Right lung (tissue), 10 donors: ENCODE data around the gene SULT1E1. TPM values are rescaled to one million over a fixed set of nuclear protein-coding genes. Genes with fewer than 3 reads are reported as not detected.

ENCODE experiments used
- DNase-seq, 2 donors: peaks; one replicate each; pipeline ENCODE4 v3.0.0-alpha.2; 2013
- long read RNA-seq, 8 donors: transcript quantifications; one replicate each; lab custom pipeline, GENCODE V29; 2026
- polyA plus RNA-seq, 5 donors: library from polyadenylated mRNA; unstranded; fragments of 120-200 nt; gene quantifications; one replicate each; pipeline versions ENCODE4 v1.2.1 to v1.2.3, GENCODE V29; 2013; ENCODE audit warnings: inconsistent platforms in 1 of 5, low replicate concordance in 1 of 5; ENCODE audit not compliant: insufficient read length in 5 of 5, insufficient read depth in 1 of 5

The SULT1E1 gene
- polyA plus RNA-seq: 100 to 1,000 TPM; 131 to 423 (median 212) TPM
- long read RNA-seq, donor 1, transcript SULT1E1-201 (8 exons, 1,780 nt): major isoform, 36 of 58 reads
- long read RNA-seq, donor 1, partial matches to known transcripts: 18 of 58 reads
- long read RNA-seq, donor 1, other reads (novel, unspliced or antisense): 0 of 58 reads
- long read RNA-seq, donor 2, transcript SULT1E1-201 (8 exons, 1,780 nt): major isoform, 48 of 51 reads
- long read RNA-seq, donor 2, partial matches to known transcripts: 0 of 51 reads
- long read RNA-seq, donor 2, other reads (novel, unspliced or antisense): 0 of 51 reads
- long read RNA-seq, donor 3, transcript SULT1E1-201 (8 exons, 1,780 nt): major isoform, 17 of 36 reads
- long read RNA-seq, donor 3, partial matches to known transcripts: 17 of 36 reads
- long read RNA-seq, donor 3, other reads (novel, unspliced or antisense): 0 of 36 reads
- long read RNA-seq, donor 4, transcript SULT1E1-201 (8 exons, 1,780 nt): major isoform, 30 of 406 reads
- long read RNA-seq, donor 4, partial matches to known transcripts: 372 of 406 reads
- long read RNA-seq, donor 4, other reads (novel, unspliced or antisense): 0 of 406 reads
- long read RNA-seq, donor 5, transcript SULT1E1-201 (8 exons, 1,780 nt): major isoform, 72 of 131 reads
- long read RNA-seq, donor 5, transcript SULT1E1-202 (5 exons, 913 nt): minor isoform, 9 of 131 reads
- long read RNA-seq, donor 5, partial matches to known transcripts: 50 of 131 reads
- long read RNA-seq, donor 5, other reads (novel, unspliced or antisense): 0 of 131 reads
- long read RNA-seq, donor 6, transcript SULT1E1-202 (5 exons, 913 nt): minor isoform, 8 of 65 reads
- long read RNA-seq, donor 6, transcript SULT1E1-201 (8 exons, 1,780 nt): major isoform, 45 of 65 reads
- long read RNA-seq, donor 6, partial matches to known transcripts: 12 of 65 reads
- long read RNA-seq, donor 6, other reads (novel, unspliced or antisense): 0 of 65 reads
- long read RNA-seq, donor 7, transcript SULT1E1-201 (8 exons, 1,780 nt): major isoform, 5 of 7 reads
- long read RNA-seq, donor 7, partial matches to known transcripts: 0 of 7 reads
- long read RNA-seq, donor 7, other reads (novel, unspliced or antisense): 0 of 7 reads
- long read RNA-seq, donor 8, transcript SULT1E1-201 (8 exons, 1,780 nt): major isoform, 21 of 24 reads
- long read RNA-seq, donor 8, partial matches to known transcripts: 0 of 24 reads
- long read RNA-seq, donor 8, other reads (novel, unspliced or antisense): 0 of 24 reads

- peak in 1 of 2 donors; percentile 21 for DNase-seq
Measured at GRCh38 chr4:69860052-69860451, at the start of gene SULT1E1. TSS of gene SULT1E1 (minus strand) at chr4:69860145. CDS start at chr4:69857644, 2,501 bp downstream.

- no peak for DNase-seq
Measured at GRCh38 chr4:69909195-69909594, 49.2 kb upstream of the SULT1E1 start.

GRCh38 chr4:69907151-69907550 is 47.2 kb upstream of the SULT1E1 start:
- DNase-seq: no peak

DNA sequence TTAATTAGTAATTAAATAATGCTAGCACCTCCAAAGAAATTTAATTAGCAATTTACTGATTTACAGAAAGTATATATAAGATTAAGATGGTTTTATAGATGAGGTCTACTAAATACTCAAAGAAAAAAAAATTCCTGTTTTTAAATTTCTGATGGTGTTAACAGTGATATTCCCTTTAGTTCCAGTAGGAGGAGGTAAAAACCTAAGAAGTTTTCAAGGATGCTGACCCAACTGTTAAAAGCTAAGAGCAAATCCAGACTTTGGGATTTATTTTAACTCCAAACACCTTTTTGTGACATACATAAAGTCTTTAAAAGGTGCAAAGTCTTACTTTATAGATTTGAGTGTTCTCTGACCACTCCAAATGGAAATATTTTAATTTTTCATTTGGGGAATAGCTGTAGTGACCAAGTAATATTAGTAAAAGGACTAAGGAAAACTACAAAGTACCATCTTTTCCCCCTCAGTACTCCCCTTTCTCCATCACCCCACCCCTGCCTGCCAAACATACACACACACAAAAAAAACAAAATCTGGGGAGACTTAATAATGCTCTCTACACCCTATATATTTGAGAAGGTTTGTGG is 36.7 kb upstream of the SULT1E1 start:
- DNase-seq: peak in 1 of 2 donors; percentile 14

- DNase-seq: no peak
Measured at GRCh38 chr4:69894721-69895120, 34.8 kb upstream of the SULT1E1 start.

DNA sequence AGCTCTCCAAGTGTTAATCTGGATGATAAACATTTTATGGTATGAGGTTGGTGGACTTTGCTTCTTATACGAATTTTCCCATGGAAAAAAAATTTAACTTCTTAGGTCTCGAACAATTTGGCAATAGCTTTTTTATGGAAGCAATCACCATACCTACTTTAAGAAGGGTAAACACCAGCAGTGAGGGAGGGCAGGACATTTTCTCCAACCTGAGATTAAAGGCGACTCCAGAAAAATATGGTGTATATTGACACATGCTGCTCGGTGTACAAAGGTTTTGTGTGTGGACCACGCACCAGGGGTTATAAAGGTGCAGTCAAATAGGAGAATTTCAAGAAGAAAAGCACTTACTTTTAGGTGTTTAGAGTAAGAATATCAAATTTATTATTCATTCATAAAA is 34.2 kb upstream of the SULT1E1 start:
- no peak for DNase-seq

GRCh38 chr4:69888336-69888735 is 28.4 kb upstream of the SULT1E1 start:
- no peak for DNase-seq

DNA sequence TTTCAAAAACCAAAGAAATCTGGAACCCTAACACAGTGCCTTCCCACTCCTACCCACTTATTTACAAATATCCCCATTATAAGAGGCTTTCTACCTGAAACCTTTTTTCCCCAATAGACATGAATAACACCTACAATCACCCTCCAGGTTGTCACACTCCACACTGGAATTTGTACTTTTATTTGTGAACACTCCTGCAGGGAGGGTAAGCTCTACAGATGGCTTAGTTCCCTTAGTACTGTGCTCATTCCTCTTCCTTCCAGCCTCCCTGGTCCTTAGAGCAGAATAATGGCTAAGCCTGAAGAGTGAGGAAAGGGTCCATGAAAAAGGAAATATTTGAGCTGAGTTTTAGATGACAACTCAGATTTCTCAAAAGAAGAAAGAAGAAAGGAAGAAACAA is 22.2 kb upstream of the SULT1E1 start:
- no peak for DNase-seq

- peak in 1 of 2 donors; percentile 42 for DNase-seq
Measured at GRCh38 chr4:69881173-69881773, 21.3 kb upstream of the SULT1E1 start.

- no peak for DNase-seq
Measured at GRCh38 chr4:69878250-69878649, 18.3 kb upstream of the SULT1E1 start.

GRCh38 chr4:69877453-69877852 is 17.5 kb upstream of the SULT1E1 start:
- no peak for DNase-seq

GRCh38 chr4:69876071-69876470 is 16.1 kb upstream of the SULT1E1 start:
- no peak for DNase-seq

DNA sequence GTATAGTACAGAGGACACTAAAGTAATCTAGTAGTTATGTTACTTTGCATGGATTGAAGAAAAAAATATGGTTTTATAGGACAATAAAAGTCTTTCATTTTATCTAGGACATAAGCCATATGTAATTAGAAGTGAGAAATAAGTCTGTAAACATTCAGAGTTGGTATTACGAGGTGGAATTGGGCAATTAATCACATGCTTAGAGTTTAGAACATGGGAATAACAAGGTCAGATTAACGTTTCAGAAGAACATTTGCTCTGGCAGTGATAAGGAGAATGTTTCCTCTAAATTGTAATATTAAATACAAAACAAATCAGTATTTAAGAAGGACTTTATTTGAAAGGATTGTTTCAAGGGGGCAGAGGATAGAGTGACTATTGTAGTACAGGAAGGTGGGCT is 15.6 kb upstream of the SULT1E1 start:
- no peak for DNase-seq

DNA sequence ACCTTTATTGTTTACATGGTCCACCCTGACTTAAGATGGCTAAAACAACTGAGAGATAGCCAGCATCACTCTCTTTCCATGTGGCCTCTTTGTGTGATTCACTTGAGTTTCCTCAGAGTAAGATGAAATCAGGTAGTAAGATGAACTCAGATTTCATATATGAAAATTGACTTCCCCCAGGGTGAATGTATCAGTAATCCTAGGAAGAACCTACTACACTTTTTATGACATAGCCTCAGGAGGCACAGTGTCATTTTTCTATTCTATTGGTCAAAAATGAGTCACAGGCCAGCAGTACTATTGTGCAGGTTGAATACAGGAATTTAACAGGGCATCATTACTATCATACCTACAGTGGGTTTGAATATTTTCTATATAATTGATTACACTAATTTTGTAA is 14.6 kb upstream of the SULT1E1 start:
- DNase-seq: no peak

- no peak for DNase-seq
Measured at GRCh38 chr4:69861756-69862155, 1.8 kb upstream of the SULT1E1 start.

DNA sequence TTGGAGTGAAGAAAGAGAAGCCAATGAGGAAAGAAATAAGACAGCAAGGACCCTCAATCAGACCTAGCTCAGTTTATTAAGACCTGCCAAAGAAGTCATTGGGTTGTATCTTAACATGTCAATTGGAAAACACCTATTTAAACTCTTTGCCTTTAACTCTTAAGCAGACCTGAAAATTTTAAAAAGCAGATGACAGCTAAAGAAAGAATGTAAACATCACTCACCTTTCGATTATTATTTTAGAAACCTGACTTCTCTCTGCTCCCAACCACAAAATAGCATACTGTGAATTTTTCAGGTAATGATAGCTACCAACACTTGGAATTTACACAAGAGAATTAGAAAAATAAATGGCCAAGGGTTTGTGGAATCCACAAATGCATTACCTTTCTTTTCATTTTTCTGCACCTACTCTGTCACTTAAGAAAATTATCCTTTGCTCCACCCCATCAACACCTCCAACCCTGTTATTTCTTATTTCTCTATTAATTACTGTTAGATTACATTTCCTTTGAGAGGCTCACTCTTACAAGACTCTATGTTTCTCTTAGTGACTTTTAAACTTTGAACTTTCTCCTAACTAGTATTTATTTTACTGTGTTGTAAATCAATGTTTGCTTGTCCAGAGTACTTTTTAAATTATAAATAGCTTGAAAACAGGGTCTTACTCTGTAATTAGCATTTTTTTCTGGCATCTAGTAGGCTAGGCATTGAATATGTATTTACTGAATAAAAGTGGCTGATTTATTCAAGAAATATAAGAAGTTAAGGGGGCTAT is 765 bp upstream of the SULT1E1 start:
- DNase-seq: no peak

- no peak for DNase-seq
Measured at GRCh38 chr4:69859140-69859685, 732 bp downstream of the SULT1E1 start.

DNA sequence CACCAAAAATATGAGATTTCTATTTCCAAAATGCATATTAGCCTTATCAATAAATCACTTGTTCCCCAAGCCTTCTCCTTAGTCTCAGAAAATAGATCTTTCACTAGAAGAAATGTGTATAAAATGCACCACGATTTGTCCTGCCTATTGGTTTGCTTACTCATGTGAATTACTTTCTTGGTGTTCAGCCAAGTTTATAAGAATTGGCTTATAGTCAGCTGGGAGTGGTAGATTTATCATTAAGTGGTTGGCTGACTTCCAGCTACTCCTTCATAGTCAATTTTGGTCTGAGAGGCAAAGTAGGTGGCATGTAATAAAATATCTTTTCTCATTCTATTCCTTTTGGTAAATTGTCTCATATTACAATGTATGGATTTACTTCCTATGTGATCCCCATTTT is 1.3 kb downstream of the SULT1E1 start:
- DNase-seq: peak; percentile 54 to 63

GRCh38 chr4:69855822-69856221 is 4.1 kb downstream of the SULT1E1 start:
- no peak for DNase-seq

DNA sequence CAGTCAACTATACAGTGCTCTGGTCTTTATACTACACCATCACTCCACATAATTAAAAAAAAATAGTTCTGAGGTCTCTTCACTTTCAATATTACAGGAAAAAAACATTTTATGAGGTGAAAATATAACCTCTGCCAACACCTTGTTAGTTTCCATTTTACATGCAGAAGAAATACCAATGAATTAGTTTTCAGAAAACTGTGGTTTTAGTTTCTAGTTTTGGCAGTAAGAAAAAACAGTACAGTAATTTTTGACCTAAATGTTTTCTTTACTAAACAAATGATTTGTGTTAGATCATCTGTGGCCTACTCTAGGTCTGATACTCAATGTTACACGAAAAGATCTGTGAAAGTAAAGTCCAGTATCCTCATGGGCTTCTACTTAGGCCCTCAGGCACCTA is 10.0 kb downstream of the SULT1E1 start:
- no peak for DNase-seq
